GM23338 (cell line): ENCODE results near the gene IGDCC3. TPM values are rescaled to one million over a fixed set of nuclear protein-coding genes. Genes with fewer than 3 reads are reported as not detected.

ENCODE experiments used
- ATAC-seq: fragments of 200-7000 bp; cut with Tn5 transposase; 3 replicates; pipeline ENCODE4 v1.9.1; 2020
- DNase-seq: peaks from one replicate; pipeline ENCODE4 v3.0.0-alpha.2; 2015; ENCODE audit warnings: low spot score
- H2AFZ ChIP-seq: fragments of 200-600 bp; sonication (generic); 2 replicates; pipeline ENCODE4 v1.8.0; 2016; ENCODE audit warnings: antibody characterized with exemption, mild to moderate bottlenecking, moderate library complexity
- H3F3A ChIP-seq: fragments of 200-600 bp; sonication (generic); replicated peaks from 2 replicates; pipeline ENCODE4 v1.8.0; 2017; ENCODE audit warnings: antibody characterized with exemption, mixed run types, low read depth
- H3K27ac ChIP-seq: fragments of 200-600 bp; sonication (generic); 2 replicates; pipeline ENCODE4 v1.6.1; 2016; ENCODE audit warnings: low read depth
- H3K27me3 ChIP-seq: fragments of 200-600 bp; sonication (generic); 2 replicates; pipeline ENCODE4 v1.8.0; 2016; ENCODE audit warnings: mild to moderate bottlenecking, mixed run types, moderate library complexity; ENCODE audit not compliant: insufficient read depth
- H3K36me3 ChIP-seq: fragments of 200-600 bp; sonication (generic); 2 replicates; pipeline ENCODE4 v1.8.0; 2016; ENCODE audit warnings: mild to moderate bottlenecking; ENCODE audit not compliant: insufficient read depth
- H3K4me1 ChIP-seq: fragments of 200-600 bp; sonication (generic); 2 replicates; pipeline ENCODE4 v1.8.0; 2016; ENCODE audit warnings: mild to moderate bottlenecking, moderate library complexity; ENCODE audit not compliant: insufficient read depth
- H3K4me2 ChIP-seq: fragments of 200-600 bp; sonication (generic); 2 replicates; pipeline ENCODE4 v1.7.1; 2017; ENCODE audit warnings: mixed run types
- H3K4me3 ChIP-seq: fragments of 200-600 bp; sonication (generic); 2 replicates; pipeline ENCODE4 v1.6.1; 2016; ENCODE audit warnings: mixed run types
- H3K79me2 ChIP-seq: fragments of 200-600 bp; sonication (generic); replicated peaks from 2 replicates; pipeline ENCODE4 v1.8.0; 2017; ENCODE audit warnings: mild to moderate bottlenecking; ENCODE audit not compliant: insufficient read depth
- H3K9me2 ChIP-seq: fragments of 200-600 bp; sonication (generic); 2 replicates; pipeline ENCODE4 v1.8.0; 2017; ENCODE audit not compliant: insufficient read depth
- H4K20me1 ChIP-seq: fragments of 200-600 bp; sonication (generic); replicated peaks from 2 replicates; pipeline ENCODE4 v1.8.0; 2017; ENCODE audit warnings: mild to moderate bottlenecking; ENCODE audit not compliant: insufficient read depth
- H3K27ac Mint-ChIP-seq: 2 replicates; pipeline ENCODE4 v1.8.0; 2020; ENCODE audit warnings: inconsistent platforms, mild to moderate bottlenecking, moderate library complexity, mixed read lengths
- H3K27me3 Mint-ChIP-seq: 3 replicates; pipeline ENCODE4 v1.8.0; 2022; ENCODE audit warnings: low read depth, mild to moderate bottlenecking, moderate library complexity, mixed read lengths, inconsistent platforms; ENCODE audit not compliant: insufficient read depth, poor library complexity
- H3K36me3 Mint-ChIP-seq: 3 replicates; pipeline ENCODE4 v1.8.0; 2021; ENCODE audit warnings: low read depth, mild to moderate bottlenecking, inconsistent platforms, moderate library complexity, mixed read lengths
- H3K4me1 Mint-ChIP-seq: 3 replicates; pipeline ENCODE4 v1.8.0; 2020; ENCODE audit warnings: mild to moderate bottlenecking, inconsistent platforms, mixed read lengths
- H3K4me3 Mint-ChIP-seq: 3 replicates; pipeline ENCODE4 v1.8.0; 2021; ENCODE audit warnings: moderate library complexity, mild to moderate bottlenecking, inconsistent platforms, mixed read lengths
- H3K9me3 Mint-ChIP-seq: 3 replicates; pipeline ENCODE4 v1.8.0; 2020; ENCODE audit warnings: moderate library complexity, mild to moderate bottlenecking, inconsistent platforms, mixed read lengths
- CREB1 ChIP-seq: fragments of 250-450 bp; sonication (Bioruptor Pico); IDR thresholded peaks from 2 replicates; pipeline ENCODE4 v1.5.0; 2020; ENCODE audit warnings: low read depth, mild to moderate bottlenecking, moderate library complexity
- CTCF ChIP-seq, 2 experiments: fragments of 200-600 bp in 1 of 2; sonication (generic) in 1 of 2; conservative IDR thresholded peaks; 2 replicates each; pipeline versions ENCODE4 v1.5.1 to v1.6.1; 2016 to 2017; ENCODE audit warnings: antibody characterized with exemption in 2 of 2, low read depth in 2 of 2, mild to moderate bottlenecking in 2 of 2, moderate library complexity in 1 of 2
- EZH2phosphoT487 ChIP-seq: fragments of 200-600 bp; sonication (generic); IDR thresholded peaks from one replicate; pipeline ENCODE4 v1.8.1; 2018; ENCODE audit warnings: antibody characterized with exemption; ENCODE audit not compliant: unreplicated experiment
- NANOG ChIP-seq: IDR thresholded peaks from 2 replicates; pipeline ENCODE4 v1.6.1; 2016; ENCODE audit warnings: antibody characterized with exemption, borderline replicate concordance
- REST ChIP-seq: IDR thresholded peaks from one replicate; pipeline ENCODE4 v1.6.1; 2018; ENCODE audit warnings: antibody characterized with exemption; ENCODE audit not compliant: unreplicated experiment
- STAT1 ChIP-seq: IDR thresholded peaks from one replicate; pipeline ENCODE4 v1.6.1; 2016; ENCODE audit warnings: antibody characterized with exemption; ENCODE audit not compliant: unreplicated experiment
- ZNF114 ChIP-seq: fragments of 250-450 bp; sonication (Bioruptor Pico); IDR thresholded peaks from 2 replicates; pipeline ENCODE4 v1.5.0; 2020; ENCODE audit warnings: mild to moderate bottlenecking, moderate library complexity
- ZNF331 ChIP-seq: fragments of 250-450 bp; sonication (Bioruptor Pico); IDR thresholded peaks from 2 replicates; pipeline ENCODE4 v1.5.0; 2020; ENCODE audit warnings: low read depth, mild to moderate bottlenecking, moderate library complexity
- polyA plus RNA-seq: library from polyadenylated mRNA; unstranded; fragments of >200 nt; fragmentation: Nextera tagmentation; extraction: Ambion mirVana; gene quantifications from 2 replicates; pipeline ENCODE4 v1.2.1, GENCODE V29; 2016
- total RNA-seq: library from RNA; depleted of rRNA; stranded (reverse); fragments of >200 nt; shearing (Covaris generic); gene quantifications from 2 replicates; pipeline ENCODE4 v1.2.3, GENCODE V29; 2014
- TF ChIP-seq, protein P1 (sequence below): IDR thresholded peaks from 2 replicates; pipeline ENCODE4 v1.6.1; 2016; ENCODE audit warnings: antibody characterized with exemption

Gene IGDCC3
- total and polyA plus RNA-seq, 2 experiments from 2014 or later, result 15.3 to 30.7 TPM

- Histone ChIP-seq H2AFZ (no peak overlapping the region), H3K36me3 (no peaks in the 10 kb centered on the region), H3K79me2 (no peaks in the 10 kb centered on the region), H3K4me2 (no peak overlapping the region), H3K9me2 (no peaks in the 10 kb centered on the region), H3K4me3 (no peak overlapping the region), H4K20me1 (no peaks in the 10 kb centered on the region), H3K4me1 (0 out of 2 replicates have a peak, but pooled peaks cover 5% of the 10 kb centered on the region), H3K27me3 (no peaks in the 10 kb centered on the region), H3K27ac (no peak overlapping the region), H3F3A (no peaks in the 10 kb centered on the region; the same call in 1 of the 2 replicates)
- Mint-ChIP-seq H3K27me3 (peaks cover 32% of the 10 kb centered on the region), H3K27ac (no peak overlapping the region), H3K4me3 (no peak overlapping the region), H3K4me1 (peaks cover 13% of the 10 kb centered on the region), H3K9me3 (peaks cover 5% of the 10 kb centered on the region; the same call in 2 of the 3 replicates), H3K36me3 (no peaks in the 10 kb centered on the region)
- DNase-seq (no peak), ATAC-seq (no peak)
- no peak for TF ChIP-seq ZNF114 (CRISPR knock-in tag)
- TF ChIP-seq REST, result no peak
- TF ChIP-seq NANOG, result no peak
- TF ChIP-seq, protein P1, sequence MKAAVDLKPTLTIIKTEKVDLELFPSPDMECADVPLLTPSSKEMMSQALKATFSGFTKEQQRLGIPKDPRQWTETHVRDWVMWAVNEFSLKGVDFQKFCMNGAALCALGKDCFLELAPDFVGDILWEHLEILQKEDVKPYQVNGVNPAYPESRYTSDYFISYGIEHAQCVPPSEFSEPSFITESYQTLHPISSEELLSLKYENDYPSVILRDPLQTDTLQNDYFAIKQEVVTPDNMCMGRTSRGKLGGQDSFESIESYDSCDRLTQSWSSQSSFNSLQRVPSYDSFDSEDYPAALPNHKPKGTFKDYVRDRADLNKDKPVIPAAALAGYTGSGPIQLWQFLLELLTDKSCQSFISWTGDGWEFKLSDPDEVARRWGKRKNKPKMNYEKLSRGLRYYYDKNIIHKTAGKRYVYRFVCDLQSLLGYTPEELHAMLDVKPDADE, result no peak
- TF ChIP-seq CREB1 (CRISPR knock-in tag), result no peak
- no peak for TF ChIP-seq ZNF331 (CRISPR knock-in tag)
- TF ChIP-seq STAT1, result no peak
- no peak for TF ChIP-seq CTCF (conservative IDR thresholded peaks at IDR 0.05; ENCODE audit: low read depth in 2 of 2)
- no peak for TF ChIP-seq EZH2phosphoT487
Measured at GRCh38 chr15:65305776-65306175, 72.0 kb downstream of the IGDCC3 start.
